ENCODE results near the gene SULT6B1. TPM values are rescaled to one million over a fixed set of nuclear protein-coding genes. Genes with fewer than 3 reads are reported as not detected.
A peak's percentile ranks its signal among the peaks of the same experiment; 100 is the strongest.
"Not testable (repeated sequence)": the region's sequence is repeated elsewhere in the genome, so short reads cannot be mapped to it uniquely, and the experiment has no call there.

The SULT6B1 gene
- total and polyA plus RNA-seq, 12 donors, result not detected

GRCh38 chr2:37201766-37202165 is 13.3 kb upstream of the SULT6B1 start:
- intact Hi-C loops (cut with DNase I), result no loop called here
- no peak overlapping the region for H3K4me3 ChIP-seq
- no peaks in the 10 kb centered on the region for H3K27me3 ChIP-seq
- peaks cover 0 to 27% (median 3%) of the 10 kb centered on the region in 11 donors for H3K9me3 ChIP-seq
- peaks cover 0 to 72% (median 53%) of the 10 kb centered on the region in 9 donors for H3K36me3 ChIP-seq
- ATAC-seq, result no peak
- no peak for TF ChIP-seq CTCF (IDR thresholded peaks at IDR 0.05)
- H3K27ac ChIP-seq, result no peak overlapping the region
- 81 to 90% methylated on average over 1 of the region's 1 CpG for WGBS, 2 donors
- DNase-seq, result no peak
- H3K4me1 ChIP-seq, result peaks cover 2 to 21% (median 16%) of the 10 kb centered on the region in 9 donors

DNA sequence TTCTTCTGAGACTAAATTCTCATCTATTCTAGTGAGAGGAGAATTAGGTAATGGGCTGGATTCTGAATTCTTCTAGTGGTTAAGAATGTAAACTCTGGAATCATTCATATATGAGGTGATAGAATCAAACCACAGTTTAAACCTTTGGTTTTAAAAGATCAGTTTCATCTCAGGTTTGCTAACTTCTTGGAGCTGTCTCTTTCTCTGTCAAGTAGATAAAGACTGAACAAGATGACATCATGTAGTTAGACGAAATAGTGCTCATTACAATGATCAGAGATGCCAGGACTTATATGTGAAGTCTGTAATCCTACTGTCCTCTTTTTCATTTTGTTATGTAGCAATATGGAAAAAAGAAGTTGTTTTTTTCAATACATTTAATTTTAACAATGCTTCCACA is 12.7 kb upstream of the SULT6B1 start:
- no peaks in the 10 kb centered on the region for H3K27me3 ChIP-seq
- H3K4me3 ChIP-seq, result no peak overlapping the region
- no peak for ATAC-seq
- no peak for DNase-seq
- H3K9me3 ChIP-seq, result peaks cover 0 to 21% (median 3%) of the 10 kb centered on the region in 11 donors
- intact Hi-C loops (cut with DNase I), result no loop called here
- no peak for TF ChIP-seq CTCF (IDR thresholded peaks at IDR 0.05)
- peaks cover 2 to 22% (median 16%) of the 10 kb centered on the region in 9 donors for H3K4me1 ChIP-seq
- 63 to 71% methylated on average over 1 of the region's 1 CpG for WGBS, 2 donors
- peaks cover 0 to 67% (median 47%) of the 10 kb centered on the region in 9 donors for H3K36me3 ChIP-seq
- H3K27ac ChIP-seq, result no peak overlapping the region

GRCh38 chr2:37198681-37199065 is 10.2 kb upstream of the SULT6B1 start:
- WGBS, 2 donors, result 91 to 94% methylated on average over 8 of the region's 8 CpGs
- Histone ChIP-seq H3K9me3 (peaks cover 0 to 12% (median 3%) of the 10 kb centered on the region in 11 donors), H3K27me3 (no peaks in the 10 kb centered on the region), H3K4me1 (peaks cover 2 to 26% (median 17%) of the 10 kb centered on the region in 9 donors), H3K4me3 (no peak overlapping the region), H3K36me3 (peaks cover 0 to 41% (median 28%) of the 10 kb centered on the region in 9 donors), H3K27ac (no peak overlapping the region)
- ATAC-seq (no peak), DNase-seq (no peak)
- intact Hi-C loops (cut with DNase I), result loop anchor here in 2 of 10 donors (5.0 kb wide), 2 partner anchors 41 to 46 kb away; partner anchors contain the start of gene EIF2AK2 (in 1 of the 2)
- no peak for TF ChIP-seq CTCF (IDR thresholded peaks at IDR 0.05)

GRCh38 chr2:37196320-37197195 is 8.1 kb upstream of the SULT6B1 start, which contains the start of gene CEBPZOS:
Gene CEBPZOS (plus strand): TSS chr2:37196496. CDS start chr2:37199705, 3,209 bp downstream.
- Histone ChIP-seq H3K27ac (peak within 1 kb of the TSS; percentile 33 to 94 (median 88)), H3K27me3 (no peaks in the 10 kb centered on the region), H3K36me3 (peaks cover 0 to 20% (median 7%) of the 10 kb centered on the region in 9 donors), H3K4me1 (peaks cover 2 to 26% (median 17%) of the 10 kb centered on the region in 9 donors), H3K9me3 (no peaks in the 10 kb centered on the region), H3K4me3 (peak within 1 kb of the TSS; percentile 67 to 94 (median 80))
- intact Hi-C loops (cut with DNase I), result loop anchor here in 2 of 10 donors (5.0 kb wide), 2 partner anchors 39 to 44 kb away; partner anchors contain the start of gene EIF2AK2 (in 1 of the 2)
- DNase-seq (peak; percentile 86 to 88), ATAC-seq (peak; percentile 93 to 96 (median 94))
- no peak for TF ChIP-seq CTCF (IDR thresholded peaks at IDR 0.05)
- 0 to 1% methylated on average over 72 of the region's 72 CpGs for WGBS, 2 donors

DNA sequence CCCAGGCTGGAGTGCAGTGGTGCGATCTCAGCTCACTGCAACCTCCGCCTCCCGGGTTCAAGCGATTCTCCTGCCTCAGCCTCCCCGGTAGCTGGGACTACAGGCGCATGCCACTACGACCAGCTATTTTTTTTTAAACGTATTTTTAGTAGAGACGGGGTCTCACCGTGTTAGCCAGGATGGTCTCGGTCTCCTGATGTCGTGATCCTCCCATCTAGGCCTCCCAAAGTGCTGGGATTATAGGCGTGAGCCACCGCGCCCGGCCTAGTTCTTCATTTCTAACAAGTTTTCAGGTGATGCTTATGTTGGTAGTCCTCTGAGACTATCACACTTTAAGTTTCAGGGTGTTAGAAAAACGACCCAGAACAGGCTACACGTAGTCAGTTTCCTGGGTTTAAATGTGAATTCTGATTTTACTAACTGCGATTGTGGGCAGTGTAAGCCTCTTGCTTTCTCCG is 7.4 kb upstream of the SULT6B1 start:
- peaks cover 0 to 14% (median under 1%) of the 10 kb centered on the region in 9 donors for H3K36me3 ChIP-seq
- ATAC-seq, result peak in 2 of 8 donors; percentile 2 to 3
- H3K27ac ChIP-seq, result peak overlapping the region; percentile 33 to 94 (median 88)
- peaks cover 2 to 26% (median 17%) of the 10 kb centered on the region in 9 donors for H3K4me1 ChIP-seq
- H3K9me3 ChIP-seq, H3K27me3 ChIP-seq, DNase-seq: not testable (repeated sequence)
- H3K4me3 ChIP-seq, result peak overlapping the region; percentile 67 to 94 (median 80)
- WGBS, 2 donors, result 83 to 86% methylated on average over 20 of the region's 20 CpGs
- intact Hi-C loops (cut with DNase I), result loop anchor here in 2 of 10 donors (5.0 kb wide), 2 partner anchors 39 to 44 kb away; partner anchors contain the start of gene EIF2AK2 (in 1 of the 2)
